ENCODE measurements around the gene ATP4B. TPM values are rescaled to one million over a fixed set of nuclear protein-coding genes. Genes with fewer than 3 reads are reported as not detected.
A peak's percentile ranks its signal among the peaks of the same experiment; 100 is the strongest.

Gene ATP4B
- total RNA-seq, 1 experiment from 2014 or later, result not detected

DNA sequence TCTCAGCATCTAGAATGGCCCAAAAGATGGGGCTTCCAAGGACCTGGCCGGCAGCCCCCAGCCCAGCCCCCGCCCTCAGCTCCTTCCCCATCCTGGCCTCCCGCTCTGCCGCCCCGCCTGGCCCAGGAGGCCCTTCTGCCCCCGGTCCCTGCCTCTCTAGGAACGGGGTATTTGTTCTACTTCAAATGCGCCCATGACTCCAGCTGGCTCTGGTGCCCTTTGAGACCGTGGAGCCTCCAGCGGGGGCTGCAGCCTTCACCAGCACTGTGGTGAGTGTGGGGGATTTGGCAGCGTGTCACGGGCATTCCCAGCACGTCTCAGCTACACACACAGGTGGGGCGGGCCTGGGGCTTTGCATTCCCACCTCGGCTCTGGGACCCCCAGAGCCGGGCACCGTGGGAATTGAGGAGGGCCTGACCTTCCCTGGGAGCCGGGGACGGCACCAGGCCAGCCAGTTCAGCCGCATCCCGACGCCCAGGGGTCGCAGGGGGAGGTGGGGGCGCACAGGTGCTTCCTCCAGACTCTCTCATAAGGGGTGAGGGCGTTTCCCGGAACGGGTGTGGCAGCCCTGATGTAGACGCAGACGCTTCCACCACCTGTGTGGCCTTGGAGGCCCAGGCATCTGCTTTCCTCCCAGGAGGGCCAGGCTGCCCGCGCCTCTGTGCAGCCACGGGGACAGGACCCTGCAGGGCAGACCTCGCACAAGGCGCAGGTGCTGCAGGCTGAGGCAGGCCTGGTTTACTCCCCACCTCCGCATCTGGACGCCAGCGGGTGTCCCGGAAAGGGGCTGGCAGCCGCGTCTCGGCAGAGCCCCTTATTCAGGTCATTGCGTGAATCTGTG lies 947 bp downstream of the ATP4B start:
- no peak for DNase-seq (ENCODE audit: low spot score)

DNA sequence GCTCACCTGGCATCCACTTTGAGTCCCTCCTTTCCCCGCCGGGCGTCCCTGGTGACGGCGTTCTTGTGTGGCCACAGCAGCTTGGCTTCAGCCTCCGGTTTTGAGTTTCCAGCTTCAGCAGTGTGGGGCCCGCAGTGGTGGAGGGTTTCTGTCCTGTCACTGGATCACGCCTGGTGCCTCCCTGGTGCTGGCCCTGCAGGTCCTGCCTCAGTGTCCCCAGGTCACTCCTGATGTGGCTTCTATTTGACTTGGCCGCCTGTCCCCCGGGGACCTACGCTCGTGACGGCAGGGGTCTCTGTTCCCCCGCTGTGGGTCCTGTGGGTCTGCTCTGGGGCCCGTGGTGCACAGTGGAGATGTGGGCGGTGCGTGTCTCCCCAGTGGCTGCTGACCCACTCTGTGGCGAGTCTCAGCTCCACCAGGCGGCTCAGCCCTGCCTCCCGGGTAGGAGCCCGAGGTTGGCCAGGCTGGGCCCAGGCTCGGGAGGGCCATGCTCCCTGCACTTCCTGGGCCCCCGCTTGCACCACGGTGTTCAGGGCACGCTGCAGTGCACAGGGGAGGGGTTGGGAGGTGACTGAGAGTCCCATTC lies 1.9 kb downstream of the ATP4B start:
- DNase-seq (ENCODE audit: low spot score), result no peak

DNA sequence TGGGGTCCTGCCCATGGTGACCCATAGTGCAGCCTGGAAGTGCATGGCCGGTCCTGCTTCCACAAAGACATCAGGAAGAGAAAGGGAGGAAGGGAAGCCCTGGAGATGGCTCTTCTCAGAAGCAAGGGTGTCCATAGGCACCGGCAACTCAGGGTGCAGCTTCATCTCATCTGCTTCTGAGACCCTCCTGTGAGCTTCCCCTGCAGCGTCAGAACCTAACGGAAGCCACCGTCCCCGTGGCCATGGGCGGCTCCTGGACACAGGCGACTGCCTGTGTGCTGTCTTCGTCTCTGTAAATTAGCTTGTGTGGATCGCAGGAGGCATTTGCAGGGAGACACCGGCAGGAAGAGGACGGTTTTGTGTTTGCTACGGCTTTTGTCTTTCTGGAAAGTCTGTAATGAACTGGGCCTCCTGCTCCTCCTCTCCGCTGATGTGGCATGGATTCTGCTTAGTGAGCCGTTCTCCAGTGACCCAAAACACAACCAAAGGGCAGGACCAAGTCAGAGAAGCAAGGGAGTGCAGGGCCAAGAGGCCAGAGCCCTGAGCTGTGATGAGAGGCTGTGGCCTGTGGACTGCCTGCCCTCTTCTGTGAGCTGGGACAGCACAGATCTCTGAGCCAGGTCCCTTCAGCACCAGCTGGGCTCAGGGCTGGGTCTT lies 2.5 kb downstream of the ATP4B start:
- DNase-seq (ENCODE audit: low spot score), result no peak

- DNase-seq (ENCODE audit: low spot score), result no peak
Observed at GRCh38 chr13:113654591-113655345, 3.2 kb downstream of the ATP4B start.

- DNase-seq (ENCODE audit: low spot score), result no peak
Observed at GRCh38 chr13:113654175-113654560, 3.8 kb downstream of the ATP4B start.

DNA sequence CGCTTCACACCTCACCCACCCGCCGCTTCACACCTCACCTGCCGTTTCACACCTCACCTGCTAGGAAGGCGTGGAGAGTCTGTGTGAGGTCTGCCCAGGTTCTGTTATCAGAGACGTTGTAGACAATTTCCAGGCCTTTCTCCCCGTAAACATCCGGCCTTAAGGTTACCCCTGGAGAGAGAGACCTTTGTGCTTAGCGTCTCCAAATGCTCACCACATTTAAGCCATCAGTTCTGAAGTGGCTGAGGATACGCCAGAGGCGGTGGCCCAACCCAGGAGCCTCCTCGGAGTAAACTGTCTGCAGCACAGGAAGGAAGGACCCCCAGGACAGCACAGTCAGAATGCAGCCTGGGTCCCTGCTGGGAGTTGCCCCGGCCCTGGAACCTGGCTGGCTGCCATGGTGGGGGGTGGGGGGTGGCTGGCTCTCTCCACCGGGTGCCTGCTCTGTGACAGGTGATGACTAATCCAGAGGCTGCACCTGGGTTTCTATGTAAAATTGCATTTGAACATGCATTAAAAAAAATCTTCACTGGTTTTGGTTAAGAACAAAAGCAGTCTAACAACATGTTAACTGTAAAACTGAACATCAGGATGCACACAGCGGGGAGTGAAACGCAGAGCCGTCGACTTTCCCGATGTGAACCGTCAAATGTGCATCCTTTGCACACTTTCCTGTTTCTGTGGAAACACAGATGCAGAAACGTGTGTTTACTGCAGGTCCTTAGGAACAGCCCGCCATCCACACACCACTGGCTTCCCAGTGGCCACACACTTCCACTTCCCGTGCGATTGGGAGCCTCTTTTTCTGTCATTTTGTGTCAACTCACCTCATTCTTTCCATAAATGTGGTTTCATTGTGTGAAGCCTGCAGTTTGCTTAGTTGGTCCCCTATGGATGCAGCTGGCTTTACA lies 4.5 kb downstream of the ATP4B start:
- DNase-seq (ENCODE audit: low spot score), result peak; percentile 16

DNA sequence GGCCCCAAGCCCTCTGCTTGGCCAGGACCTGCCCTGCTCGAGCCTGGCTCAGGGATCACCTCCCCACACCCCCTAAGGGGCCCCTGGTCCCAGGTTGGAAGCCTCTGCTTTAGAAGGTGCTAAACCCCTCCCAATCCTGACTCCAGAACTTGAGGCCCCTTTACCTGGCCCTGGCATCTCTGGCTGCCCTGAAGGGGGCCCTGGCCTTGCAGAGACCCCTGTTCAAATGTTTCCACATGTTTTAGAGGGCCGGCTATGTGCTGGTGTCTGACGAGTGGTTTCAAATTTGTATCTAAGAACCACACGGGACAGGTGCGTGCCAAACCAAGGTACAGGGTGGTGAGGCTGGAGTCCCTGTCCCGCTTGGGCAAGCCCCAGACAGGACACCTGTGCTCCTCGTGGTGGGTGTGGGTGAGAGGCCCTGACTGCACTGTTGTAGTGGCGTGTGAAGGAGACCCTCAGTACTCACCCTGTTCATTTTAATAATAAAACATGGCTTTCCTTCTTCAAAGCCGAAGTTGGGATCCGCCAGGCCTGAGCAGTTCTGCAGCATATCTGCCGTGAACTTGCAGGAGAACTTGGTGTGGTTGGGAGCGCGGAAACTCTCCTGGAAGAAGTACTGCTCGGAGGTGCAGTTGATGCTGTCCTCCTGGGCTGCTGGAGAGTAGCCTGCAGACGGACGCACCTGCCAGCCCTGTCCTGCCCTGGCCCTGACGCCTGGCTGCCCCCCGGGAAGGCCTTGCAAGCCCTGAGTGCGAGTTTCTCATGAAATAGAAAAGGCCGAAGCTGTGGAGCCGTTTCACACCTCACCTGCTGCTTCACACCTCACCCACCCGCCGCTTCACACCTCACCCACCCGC lies 5.4 kb downstream of the ATP4B start:
- no peak for DNase-seq (ENCODE audit: low spot score)

GRCh38 chr13:113651511-113652403 lies 6.2 kb downstream of the ATP4B start:
- no peak for DNase-seq (ENCODE audit: low spot score)

DNA sequence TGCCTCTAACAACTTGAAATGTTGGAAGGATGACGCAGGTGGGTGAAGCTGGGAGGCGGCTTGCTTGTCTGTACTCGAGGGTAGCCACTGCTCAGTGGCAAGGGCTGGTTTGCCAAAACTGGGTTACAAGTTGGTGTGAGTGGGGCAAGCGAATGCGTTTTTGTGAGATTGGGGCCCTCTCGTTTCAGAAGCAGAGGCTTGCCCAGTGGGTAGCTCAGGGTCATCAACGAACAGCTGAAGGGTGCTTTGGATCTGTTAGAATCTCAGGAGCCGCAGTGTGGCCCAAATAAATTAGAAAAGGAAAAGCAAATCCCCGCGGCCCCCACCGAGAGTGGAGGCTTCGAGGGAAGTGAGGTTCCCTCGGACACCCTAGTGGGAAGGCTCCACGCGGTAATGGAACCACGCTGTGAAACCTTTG lies 7.3 kb downstream of the ATP4B start:
- DNase-seq (ENCODE audit: low spot score), result no peak

- DNase-seq (ENCODE audit: low spot score), result no peak
Observed at GRCh38 chr13:113650275-113650674, 7.7 kb downstream of the ATP4B start.

- no peak for DNase-seq (ENCODE audit: low spot score)
Observed at GRCh38 chr13:113649212-113649611, 8.8 kb downstream of the ATP4B start.

DNA sequence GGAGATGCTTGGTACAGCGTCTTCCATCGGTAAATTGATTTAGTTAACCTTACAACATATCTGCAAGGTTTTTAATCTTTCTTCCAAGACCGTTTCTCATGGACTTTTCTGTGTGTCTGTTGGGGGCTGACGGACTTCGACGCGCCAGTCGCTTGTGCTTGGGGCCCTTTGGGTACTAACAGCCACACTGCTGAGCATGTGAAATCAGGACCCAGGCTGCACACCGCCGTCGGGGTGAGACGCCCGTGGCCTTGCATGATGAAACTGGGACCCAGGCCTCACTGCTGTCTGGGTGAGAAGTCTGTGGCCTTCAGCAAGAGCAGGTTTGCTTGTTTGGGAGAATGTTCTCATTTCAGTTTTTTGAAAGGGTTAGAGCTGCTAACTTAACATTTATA lies 9.8 kb downstream of the ATP4B start:
- no peak for DNase-seq (ENCODE audit: low spot score)

- peak; percentile 72 for DNase-seq (ENCODE audit: low spot score)
Observed at GRCh38 chr13:113647351-113648215, 10.4 kb downstream of the ATP4B start.

GRCh38 chr13:113646921-113647340 lies 11.1 kb downstream of the ATP4B start:
- no peak for DNase-seq (ENCODE audit: low spot score)

DNA sequence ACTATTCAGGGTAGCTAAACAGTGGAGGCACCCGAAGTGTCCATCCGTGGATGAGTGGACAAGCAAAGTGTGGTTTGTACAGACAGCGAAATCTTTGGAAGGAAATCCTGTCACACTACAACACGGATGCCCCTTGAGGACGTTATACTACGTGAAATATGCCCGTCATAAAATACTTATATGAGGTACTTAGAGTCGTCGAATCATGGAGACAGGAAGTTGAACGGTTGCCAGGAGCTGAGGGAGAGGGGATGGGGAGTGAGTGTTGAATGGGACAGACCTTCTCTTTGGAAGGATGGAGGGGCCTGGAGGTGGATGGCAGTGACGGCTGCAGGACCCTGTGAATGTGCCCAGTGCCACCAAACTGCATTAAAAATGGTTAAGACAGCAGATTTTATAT lies 11.6 kb downstream of the ATP4B start:
- DNase-seq (ENCODE audit: low spot score), result no peak

DNA sequence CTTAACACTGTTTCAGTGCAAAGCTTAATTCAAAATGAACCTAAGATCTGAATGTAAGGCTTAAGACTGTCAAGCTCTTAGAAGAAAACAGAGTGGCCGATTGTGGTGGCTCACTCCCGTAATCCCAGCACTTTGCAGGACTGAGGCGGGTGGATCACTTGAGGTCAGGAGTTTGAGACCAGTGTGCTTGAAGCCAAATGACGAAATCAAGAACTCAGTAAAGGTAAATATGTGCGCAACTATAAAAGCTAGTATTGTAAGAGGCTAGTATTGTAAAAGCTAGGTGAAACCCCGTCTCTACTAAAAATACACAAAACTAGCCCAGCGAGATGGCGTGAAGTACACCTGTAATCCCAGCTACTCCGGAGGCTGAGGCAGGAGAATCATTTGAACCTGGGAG lies 12.7 kb downstream of the ATP4B start:
- DNase-seq (ENCODE audit: low spot score), result no peak

- no peak for DNase-seq (ENCODE audit: low spot score)
Observed at GRCh38 chr13:113644800-113645199, 13.2 kb downstream of the ATP4B start.

DNA sequence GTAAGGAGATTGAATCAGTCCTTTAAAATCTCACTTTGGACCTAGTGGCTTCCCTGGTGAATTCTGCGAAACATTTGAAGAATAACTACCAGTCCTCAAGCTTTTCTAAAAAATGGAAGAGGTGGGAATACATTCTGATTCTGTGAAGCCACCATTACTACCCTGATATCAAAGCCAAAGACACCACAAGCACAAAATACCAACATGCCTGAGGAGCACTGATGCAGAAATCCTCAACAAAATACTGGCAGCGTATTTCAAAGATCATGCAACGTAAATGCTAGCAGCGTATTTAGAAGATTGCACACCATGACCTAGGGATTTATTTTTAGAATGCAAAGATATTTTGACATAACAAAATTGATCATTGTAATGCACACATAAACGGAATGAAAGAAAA lies 14.4 kb downstream of the ATP4B start:
- DNase-seq (ENCODE audit: low spot score), result no peak
